ENCODE results near the gene CXCL8. TPM values are rescaled to one million over a fixed set of nuclear protein-coding genes. Genes with fewer than 3 reads are reported as not detected.

The CXCL8 gene
- total RNA-seq, 6 experiments from 2014 or later, result 0.31 to 32.8 (median 12.9) TPM

DNA sequence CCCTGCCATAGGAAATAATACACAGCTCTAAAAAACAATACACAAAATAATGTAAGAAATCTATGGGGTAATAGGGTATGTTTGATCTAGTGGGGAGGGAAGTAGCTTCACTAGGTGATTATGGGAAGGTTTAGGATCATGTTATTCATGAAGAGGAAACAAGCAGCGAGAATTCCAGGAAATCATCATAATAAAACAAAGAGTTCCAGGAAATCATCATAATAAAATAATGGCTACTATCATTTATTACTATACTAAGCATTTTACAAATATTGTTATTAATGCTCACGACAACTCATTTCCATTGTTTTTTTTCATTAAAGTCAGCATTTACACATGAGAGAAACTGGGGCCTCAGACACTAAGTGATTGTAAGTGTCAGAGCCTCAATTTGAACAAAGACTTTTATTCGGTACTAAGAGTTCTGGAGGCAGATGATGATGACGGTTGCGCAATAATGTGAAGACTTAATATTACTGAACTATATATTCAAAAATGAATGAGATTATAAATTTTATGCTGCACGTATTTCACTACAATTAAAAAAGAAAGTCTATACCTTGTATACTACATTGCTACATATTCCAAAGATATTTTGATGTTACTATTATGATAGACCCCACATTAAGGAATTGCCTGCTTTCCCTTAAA, 12.2 kb upstream of the CXCL8 start:
- ATAC-seq (no peak), DNase-seq (no peak)
- WGBS (ENCODE audit: insufficient coverage, low coverage, low lambda C conversion rate, missing lambda C conversion rate), result 74% methylated on average over 6 of the region's 6 CpGs
- intact Hi-C loops (cut with DNase I), result no loop called here
- Histone ChIP-seq H3K4me3 (no peak overlapping the region), H3K9me3 (no peaks in the 10 kb centered on the region), H3K36me3 (no peaks in the 10 kb centered on the region), H3K27ac (no peak overlapping the region), H3K27me3 (no peaks in the 10 kb centered on the region), H3K4me1 (no peaks in the 10 kb centered on the region)
- TF ChIP-seq POLR2A (IDR thresholded peaks at IDR 0.05), result no peak
- TF ChIP-seq, protein P1, sequence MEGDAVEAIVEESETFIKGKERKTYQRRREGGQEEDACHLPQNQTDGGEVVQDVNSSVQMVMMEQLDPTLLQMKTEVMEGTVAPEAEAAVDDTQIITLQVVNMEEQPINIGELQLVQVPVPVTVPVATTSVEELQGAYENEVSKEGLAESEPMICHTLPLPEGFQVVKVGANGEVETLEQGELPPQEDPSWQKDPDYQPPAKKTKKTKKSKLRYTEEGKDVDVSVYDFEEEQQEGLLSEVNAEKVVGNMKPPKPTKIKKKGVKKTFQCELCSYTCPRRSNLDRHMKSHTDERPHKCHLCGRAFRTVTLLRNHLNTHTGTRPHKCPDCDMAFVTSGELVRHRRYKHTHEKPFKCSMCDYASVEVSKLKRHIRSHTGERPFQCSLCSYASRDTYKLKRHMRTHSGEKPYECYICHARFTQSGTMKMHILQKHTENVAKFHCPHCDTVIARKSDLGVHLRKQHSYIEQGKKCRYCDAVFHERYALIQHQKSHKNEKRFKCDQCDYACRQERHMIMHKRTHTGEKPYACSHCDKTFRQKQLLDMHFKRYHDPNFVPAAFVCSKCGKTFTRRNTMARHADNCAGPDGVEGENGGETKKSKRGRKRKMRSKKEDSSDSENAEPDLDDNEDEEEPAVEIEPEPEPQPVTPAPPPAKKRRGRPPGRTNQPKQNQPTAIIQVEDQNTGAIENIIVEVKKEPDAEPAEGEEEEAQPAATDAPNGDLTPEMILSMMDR (IDR thresholded peaks at IDR 0.05), result no peak

- ATAC-seq, result peak; percentile 91 to 97 (median 92)
- intact Hi-C loops (cut with DNase I), result no loop called here
- 23% methylated on average over 3 of the region's 3 CpGs for WGBS (ENCODE audit: insufficient coverage, low coverage, low lambda C conversion rate, missing lambda C conversion rate)
Observed at GRCh38 chr4:73729534-73730165, 10.7 kb upstream of the CXCL8 start.

DNA sequence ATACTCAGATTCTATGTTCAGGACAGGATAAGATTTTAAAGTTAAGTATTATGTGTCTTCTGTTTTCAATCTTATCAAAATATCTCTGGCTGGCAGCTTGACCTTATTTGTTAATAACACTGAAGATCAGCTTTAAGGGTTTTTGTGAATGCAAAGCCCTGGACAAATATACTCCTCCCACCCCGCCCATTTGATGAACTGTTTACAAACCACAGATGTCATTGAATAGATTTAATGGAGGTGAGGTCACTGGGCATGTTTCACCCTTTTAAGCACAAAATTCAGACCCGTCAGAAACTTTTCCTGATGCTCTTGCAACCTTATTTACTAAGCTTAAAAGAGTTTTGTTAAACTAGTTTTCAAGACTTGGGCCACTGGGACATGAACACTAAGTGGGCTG, 10.1 kb upstream of the CXCL8 start:
- TF ChIP-seq, protein P1 (IDR thresholded peaks at IDR 0.05), result no peak
- TF ChIP-seq POLR2A (IDR thresholded peaks at IDR 0.05), result no peak

More at GRCh38 chr4:73729534-73730165, 10.7 kb upstream of the CXCL8 start:
- Histone ChIP-seq H3K9me3 (no peaks in the 10 kb centered on the region), H3K4me3 (no peak overlapping the region), H3K36me3 (no peaks in the 10 kb centered on the region), H3K27me3 (no peaks in the 10 kb centered on the region), H3K4me1 (no peaks in the 10 kb centered on the region), H3K27ac (no peak overlapping the region)
- TF ChIP-seq POLR2A (IDR thresholded peaks at IDR 0.05), result no peak
- TF ChIP-seq, protein P1 (IDR thresholded peaks at IDR 0.05), result peak; percentile 86 to 90 (median 88)
- peak in 2 of 3 donors; percentile 49 to 67 for DNase-seq

GRCh38 chr4:73730867-73731266, 9.5 kb upstream of the CXCL8 start:
- no peaks in the 10 kb centered on the region for H3K36me3 ChIP-seq
- WGBS (ENCODE audit: insufficient coverage, low coverage, low lambda C conversion rate, missing lambda C conversion rate), result 66% methylated on average over 3 of the region's 3 CpGs
- H3K9me3 ChIP-seq, result no peaks in the 10 kb centered on the region
- DNase-seq, result no peak
- intact Hi-C loops (cut with DNase I), result no loop called here
- no peak overlapping the region for H3K27ac ChIP-seq
- no peaks in the 10 kb centered on the region for H3K4me1 ChIP-seq
- no peaks in the 10 kb centered on the region for H3K27me3 ChIP-seq
- no peak for ATAC-seq
- TF ChIP-seq, protein P1 (IDR thresholded peaks at IDR 0.05), result no peak
- TF ChIP-seq POLR2A (IDR thresholded peaks at IDR 0.05), result no peak
- H3K4me3 ChIP-seq, result no peak overlapping the region

More for the DNA sequence above, 10.1 kb upstream of the CXCL8 start:
- WGBS (ENCODE audit: insufficient coverage, low coverage, low lambda C conversion rate, missing lambda C conversion rate), result 47% methylated on average over 2 of the region's 2 CpGs
- Histone ChIP-seq H3K27me3 (no peaks in the 10 kb centered on the region), H3K4me1 (no peaks in the 10 kb centered on the region), H3K4me3 (no peak overlapping the region), H3K36me3 (no peaks in the 10 kb centered on the region), H3K9me3 (no peaks in the 10 kb centered on the region), H3K27ac (no peak overlapping the region)
- ATAC-seq (no peak), DNase-seq (no peak)
- intact Hi-C loops (cut with DNase I), result no loop called here
